DND-41 (cell line): ENCODE results near the gene PLA2G4A.

Experiments
- EZH2 ChIP-seq: IDR thresholded peaks from 3 replicates; pipeline ENCODE4 v1.6.1; 2012; ENCODE audit warnings: borderline replicate concordance, low read depth, mild to moderate bottlenecking, moderate library complexity, low read length, inconsistent platforms; ENCODE audit not compliant: severe bottlenecking
- TF ChIP-seq, protein P1 (sequence below): IDR thresholded peaks from 2 replicates; pipeline ENCODE4 v1.5.1; 2012; ENCODE audit warnings: borderline replicate concordance, low read length, moderate library complexity, mild to moderate bottlenecking; ENCODE audit not compliant: poor library complexity, severe bottlenecking; ENCODE audit errors: extremely low read depth

- TF ChIP-seq, protein P1, sequence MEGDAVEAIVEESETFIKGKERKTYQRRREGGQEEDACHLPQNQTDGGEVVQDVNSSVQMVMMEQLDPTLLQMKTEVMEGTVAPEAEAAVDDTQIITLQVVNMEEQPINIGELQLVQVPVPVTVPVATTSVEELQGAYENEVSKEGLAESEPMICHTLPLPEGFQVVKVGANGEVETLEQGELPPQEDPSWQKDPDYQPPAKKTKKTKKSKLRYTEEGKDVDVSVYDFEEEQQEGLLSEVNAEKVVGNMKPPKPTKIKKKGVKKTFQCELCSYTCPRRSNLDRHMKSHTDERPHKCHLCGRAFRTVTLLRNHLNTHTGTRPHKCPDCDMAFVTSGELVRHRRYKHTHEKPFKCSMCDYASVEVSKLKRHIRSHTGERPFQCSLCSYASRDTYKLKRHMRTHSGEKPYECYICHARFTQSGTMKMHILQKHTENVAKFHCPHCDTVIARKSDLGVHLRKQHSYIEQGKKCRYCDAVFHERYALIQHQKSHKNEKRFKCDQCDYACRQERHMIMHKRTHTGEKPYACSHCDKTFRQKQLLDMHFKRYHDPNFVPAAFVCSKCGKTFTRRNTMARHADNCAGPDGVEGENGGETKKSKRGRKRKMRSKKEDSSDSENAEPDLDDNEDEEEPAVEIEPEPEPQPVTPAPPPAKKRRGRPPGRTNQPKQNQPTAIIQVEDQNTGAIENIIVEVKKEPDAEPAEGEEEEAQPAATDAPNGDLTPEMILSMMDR = no peak
- no peak for TF ChIP-seq EZH2
These were observed 94.7 kb downstream of the PLA2G4A start for GRCh38 chr1:186923486-186923885.
